HG02852 (cell line): Measurements from ENCODE around the gene MARK3.
"Not testable (repeated sequence)": the region's sequence is repeated elsewhere in the genome, so short reads cannot be mapped to it uniquely, and the experiment has no call there.

Source experiments
- ATAC-seq: cut with Tn5 transposase; IDR thresholded peaks from one replicate; pipeline ENCODE4 v1.9.1; 2021; ENCODE audit warnings: mild to moderate bottlenecking, moderate library complexity; ENCODE audit not compliant: unreplicated experiment

The MARK3 gene

GRCh38 chr14:103510724-103511693 is 125.8 kb downstream of the MARK3 start:
- ATAC-seq = no peak

- ATAC-seq = not testable (repeated sequence)
Measured at GRCh38 chr14:103512180-103512579, 127.0 kb downstream of the MARK3 start.

GRCh38 chr14:103512701-103513611 is 127.7 kb downstream of the MARK3 start:
- no peak for ATAC-seq

- no peak for ATAC-seq
Measured at GRCh38 chr14:103514596-103515421, 129.6 kb downstream of the MARK3 start.

GRCh38 chr14:103516426-103517173 is 131.4 kb downstream of the MARK3 start:
- ATAC-seq = no peak

- ATAC-seq = no peak
Measured at GRCh38 chr14:103517174-103517566, 132.0 kb downstream of the MARK3 start.

- ATAC-seq = no peak
Measured at GRCh38 chr14:103517721-103518421, 132.7 kb downstream of the MARK3 start.

GRCh38 chr14:103518422-103519042 is 133.3 kb downstream of the MARK3 start:
- ATAC-seq = no peak

- ATAC-seq = no peak
Measured at GRCh38 chr14:103519043-103519836, 134.0 kb downstream of the MARK3 start.

GRCh38 chr14:103519837-103520212 is 134.6 kb downstream of the MARK3 start:
- no peak for ATAC-seq

- no peak for ATAC-seq
Measured at GRCh38 chr14:103520269-103520656, 135.0 kb downstream of the MARK3 start.

- no peak for ATAC-seq
Measured at GRCh38 chr14:103520657-103521437, 135.6 kb downstream of the MARK3 start.

- no peak for ATAC-seq
Measured at GRCh38 chr14:103521438-103521950, 136.3 kb downstream of the MARK3 start.

- ATAC-seq = no peak
Measured at GRCh38 chr14:103521951-103522563, 136.8 kb downstream of the MARK3 start.

- ATAC-seq = no peak
Measured at GRCh38 chr14:103522649-103523574, 137.7 kb downstream of the MARK3 start, which contains the start of gene CKB. Gene CKB (minus strand): TSS chr14:103522830. CDS start chr14:103522493, 337 bp downstream.

- ATAC-seq = no peak
Measured at GRCh38 chr14:103523575-103523954, 138.3 kb downstream of the MARK3 start.
